ENCODE data around the gene SULT2B1. TPM values are rescaled to one million over a fixed set of nuclear protein-coding genes. Genes with fewer than 3 reads are reported as not detected.

The SULT2B1 gene
- total and polyA plus RNA-seq, 7 experiments from 2014 or later: 0.41 TPM; not detected in 6

- H3K4me3 ChIP-seq (ENCODE audit: low read length): peak overlapping the region; percentile 89
- intact Hi-C loops (cut with micrococcal nuclease): loop anchor here (2.0 to 10.0 kb wide), 4 partner anchors 481 to 1241 kb away; partner anchors contain the start of genes C19orf73 (in 2 of the 2), PPFIA3 (in 2 of the 2), AKT1S1 (in 1 of the 2) and LIN7B (in 1 of the 2)
- Mint-ChIP-seq H3K4me1 (peaks cover 13 to 48% (median 43%) of the 10 kb centered on the region in 7 donors), H3K27me3 (no peaks in the 10 kb centered on the region), H3K36me3 (peaks cover 0 to 13% (median 8%) of the 10 kb centered on the region in 5 donors), H3K27ac (peak overlapping the region; percentile 84 to 97 (median 94)), H3K4me3 (peak overlapping the region; percentile 82 to 100 (median 86)), H3K9me3 (peaks cover 0 to 9% (median 0%) of the 10 kb centered on the region in 11 donors)
- H3K27me3 ChIP-seq (ENCODE audit: control insufficient read depth in 2 of 2, insufficient read depth in 2 of 2, low read length in 2 of 2): no peaks in the 10 kb centered on the region
- no peaks in the 10 kb centered on the region for H3K9me3 ChIP-seq (ENCODE audit: control insufficient read depth in 2 of 3, low read length in 3 of 3)
- H3K27ac ChIP-seq (ENCODE audit: low read depth, low read length): peak overlapping the region; percentile 88
- ATAC-seq: no peak
- CTCF ChIA-PET: interaction anchor here (1.0 to 1.3 kb wide), 3 partner anchors 10 to 13 kb away, joined by 3 to 4 read pairs (median 3); no protein-coding TSS in a partner anchor
- DNase-seq: no peak
- H3K36me3 ChIP-seq (ENCODE audit: control insufficient read depth in 2 of 3, insufficient read depth in 3 of 3, low read length in 3 of 3): peaks cover 4 to 59% (median 11%) of the 10 kb centered on the region in 3 experiments
- POLR2A ChIA-PET: interaction anchor here (0.6 to 7.5 kb wide), 12 partner anchors 9 to 1503 kb away, joined by 3 to 73 read pairs (median 4); partner anchors contain the start of genes CA11, RPL18, SAE1 and SPHK2
- peaks cover 30 to 40% of the 10 kb centered on the region in 2 donors for H3K4me1 ChIP-seq (ENCODE audit: control insufficient read depth in 2 of 2, insufficient read depth in 2 of 2, low read length in 2 of 2)
These were observed 82.0 kb downstream of the SULT2B1 start for GRCh38 chr19:48634036-48634342.

DNA sequence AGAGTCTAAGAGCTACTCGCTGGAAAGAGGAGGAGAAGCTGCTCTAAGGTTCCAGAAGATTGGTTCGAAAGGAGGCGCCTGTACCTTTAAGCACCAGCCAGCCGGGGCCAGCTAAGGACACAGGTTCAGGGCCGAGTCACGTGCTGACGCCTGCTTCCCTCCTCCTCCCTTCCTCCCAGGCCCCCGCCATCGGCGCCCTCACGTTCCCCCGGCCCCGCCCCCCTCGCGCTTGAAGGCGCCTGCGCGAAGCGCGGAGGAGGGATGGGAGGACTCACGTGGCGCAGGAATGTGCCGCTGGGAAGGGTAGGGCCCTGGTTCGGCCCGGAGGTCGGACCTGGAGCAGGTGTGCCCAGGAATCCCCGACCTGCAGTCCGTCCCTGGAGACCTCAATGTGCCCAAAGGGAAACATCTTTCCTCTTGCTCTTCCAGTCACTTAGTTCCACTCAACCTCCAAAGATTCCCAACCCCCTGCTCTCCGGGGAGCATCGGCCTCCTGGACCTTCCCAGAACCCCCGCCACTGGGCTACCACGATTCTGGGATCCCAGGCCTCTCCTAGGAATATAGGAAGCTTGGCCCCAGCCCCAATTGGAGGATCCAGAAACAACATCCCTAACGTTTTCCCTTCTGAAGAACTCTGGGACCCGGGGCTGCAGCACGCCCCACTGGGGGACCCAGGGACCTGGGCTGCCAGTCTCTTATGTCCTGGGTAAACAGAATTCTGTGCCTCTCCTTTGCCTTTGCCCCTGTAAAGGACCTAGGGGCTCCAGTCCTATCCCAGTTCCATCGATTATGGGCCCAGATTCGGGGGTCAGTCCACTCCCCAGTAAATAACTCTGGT, 82.7 kb downstream of the SULT2B1 start:
- peaks cover 13 to 54% (median 47%) of the 10 kb centered on the region in 7 donors for H3K4me1 Mint-ChIP-seq
- H3K4me1 ChIP-seq (ENCODE audit: control insufficient read depth in 2 of 2, insufficient read depth in 2 of 2, low read length in 2 of 2): peaks cover 33 to 43% of the 10 kb centered on the region in 2 donors
- H3K4me3 Mint-ChIP-seq: peak overlapping the region; percentile 82 to 100 (median 86)
- no peaks in the 10 kb centered on the region for H3K27me3 ChIP-seq (ENCODE audit: control insufficient read depth in 2 of 2, insufficient read depth in 2 of 2, low read length in 2 of 2)
- ChIA-PET CTCF (interaction anchor here (0.6 to 1.0 kb wide), 4 partner anchors 10 to 117 kb away, joined by 3 to 5 read pairs (median 4); no protein-coding TSS in a partner anchor), POLR2A (interaction anchor here (0.6 to 7.5 kb wide), 9 partner anchors 9 to 318 kb away, joined by 3 to 73 read pairs (median 6); partner anchors contain the start of genes CA11, RPL18 and SPHK2)
- intact Hi-C loops (cut with micrococcal nuclease): loop anchor here (2.0 to 10.0 kb wide), 14 partner anchors 43 to 1522 kb away; partner anchors contain the start of genes C19orf73 (in 2 of the 2), CCDC9 (in 2 of the 2), PPFIA3 (in 2 of the 2) and PRMT1 (in 2 of the 2)
- DNase-seq (peak; percentile 81 to 91 (median 88)), ATAC-seq (peak; percentile 31)
- no peaks in the 10 kb centered on the region for H3K27me3 Mint-ChIP-seq
- peak overlapping the region; percentile 89 for H3K4me3 ChIP-seq (ENCODE audit: low read length)
- H3K9me3 ChIP-seq (ENCODE audit: control insufficient read depth in 2 of 3, low read length in 3 of 3): no peaks in the 10 kb centered on the region
- H3K9me3 Mint-ChIP-seq: peaks cover 0 to 10% (median 0%) of the 10 kb centered on the region in 11 donors
- peak overlapping the region; percentile 88 for H3K27ac ChIP-seq (ENCODE audit: low read depth, low read length)
- H3K36me3 Mint-ChIP-seq: peaks cover 0 to 13% (median 8%) of the 10 kb centered on the region in 5 donors
- H3K36me3 ChIP-seq (ENCODE audit: control insufficient read depth in 2 of 3, insufficient read depth in 3 of 3, low read length in 3 of 3): peaks cover 4 to 52% (median 11%) of the 10 kb centered on the region in 3 experiments
- H3K27ac Mint-ChIP-seq: peak overlapping the region; percentile 84 to 97 (median 94)

GRCh38 chr19:48635263-48635965, 83.4 kb downstream of the SULT2B1 start:
- Histone ChIP-seq H3K4me3 (ENCODE audit: low read length) (peak overlapping the region; percentile 89), H3K36me3 (ENCODE audit: control insufficient read depth in 2 of 3, insufficient read depth in 3 of 3, low read length in 3 of 3) (peaks cover 4 to 44% (median 11%) of the 10 kb centered on the region in 3 experiments), H3K27ac (ENCODE audit: low read depth, low read length) (peak overlapping the region; percentile 88), H3K4me1 (ENCODE audit: control insufficient read depth in 2 of 2, insufficient read depth in 2 of 2, low read length in 2 of 2) (peaks cover 33 to 43% of the 10 kb centered on the region in 2 donors), H3K9me3 (ENCODE audit: control insufficient read depth in 2 of 3, low read length in 3 of 3) (no peaks in the 10 kb centered on the region), H3K27me3 (ENCODE audit: control insufficient read depth in 2 of 2, insufficient read depth in 2 of 2, low read length in 2 of 2) (no peaks in the 10 kb centered on the region)
- H3K4me1 Mint-ChIP-seq: peaks cover 13 to 58% (median 50%) of the 10 kb centered on the region in 7 donors
- CTCF ChIA-PET: interaction anchor here (1.7 kb wide), 1 partner anchor 10 kb away, joined by 5 read pairs; the partner anchor contains the start of gene CA11
- peaks cover 0 to 3% (median 0%) of the 10 kb centered on the region in 5 donors for H3K27me3 Mint-ChIP-seq
- intact Hi-C loops (cut with micrococcal nuclease): loop anchor here (2.0 to 10.0 kb wide), 14 partner anchors 42 to 1523 kb away; partner anchors contain the start of genes C19orf73 (in 2 of the 2), CCDC9 (in 2 of the 2), PPFIA3 (in 2 of the 2) and PRMT1 (in 2 of the 2)
- H3K36me3 Mint-ChIP-seq: peaks cover 0 to 9% (median 7%) of the 10 kb centered on the region in 5 donors
- ATAC-seq (peak; percentile 18), DNase-seq (peak; percentile 59 to 88 (median 70))
- peak overlapping the region; percentile 83 to 100 (median 98) for H3K4me3 Mint-ChIP-seq
- POLR2A ChIA-PET: interaction anchor here (0.9 to 7.5 kb wide), 8 partner anchors 10 to 305 kb away, joined by 3 to 73 read pairs (median 26); partner anchors contain the start of genes CA11, RPL18 and SPHK2
- H3K27ac Mint-ChIP-seq: peak overlapping the region; percentile 84 to 100 (median 97)
- peaks cover 0 to 10% (median 0%) of the 10 kb centered on the region in 11 donors for H3K9me3 Mint-ChIP-seq

- Mint-ChIP-seq H3K27me3 (peaks cover 0 to 4% (median 0%) of the 10 kb centered on the region in 5 donors), H3K4me3 (peak overlapping the region; percentile 87 to 100 (median 98)), H3K36me3 (peaks cover 0 to 8% (median 7%) of the 10 kb centered on the region in 5 donors), H3K27ac (peak overlapping the region; percentile 81 to 100 (median 97)), H3K9me3 (peaks cover 0 to 10% (median 0%) of the 10 kb centered on the region in 11 donors), H3K4me1 (peaks cover 13 to 52% (median 45%) of the 10 kb centered on the region in 7 donors)
- intact Hi-C loops (cut with micrococcal nuclease): loop anchor here (2.0 to 10.0 kb wide), 18 partner anchors 41 to 1524 kb away; partner anchors contain the start of genes C19orf73 (in 2 of the 2), CCDC9 (in 2 of the 2), PPFIA3 (in 2 of the 2) and PRMT1 (in 2 of the 2)
- CTCF ChIA-PET: interaction anchor here (1.7 kb wide), 1 partner anchor 9 kb away, joined by 5 read pairs; the partner anchor contains the start of gene CA11
- ATAC-seq (no peak), DNase-seq (peak in 3 of 9 donors; percentile 28 to 53 (median 34))
- H3K4me1 ChIP-seq (ENCODE audit: control insufficient read depth in 2 of 2, insufficient read depth in 2 of 2, low read length in 2 of 2): peaks cover 33 to 38% of the 10 kb centered on the region in 2 donors
- peak overlapping the region; percentile 89 for H3K4me3 ChIP-seq (ENCODE audit: low read length)
- H3K27me3 ChIP-seq (ENCODE audit: control insufficient read depth in 2 of 2, insufficient read depth in 2 of 2, low read length in 2 of 2): no peaks in the 10 kb centered on the region
- POLR2A ChIA-PET: interaction anchor here (0.6 to 3.0 kb wide), 7 partner anchors 9 to 340 kb away, joined by 3 to 32 read pairs (median 4); partner anchors contain the start of genes CA11, EMP3, RPL18 and SPHK2
- no peaks in the 10 kb centered on the region for H3K9me3 ChIP-seq (ENCODE audit: control insufficient read depth in 2 of 3, low read length in 3 of 3)
- peaks cover 4 to 36% (median 11%) of the 10 kb centered on the region in 3 experiments for H3K36me3 ChIP-seq (ENCODE audit: control insufficient read depth in 2 of 3, insufficient read depth in 3 of 3, low read length in 3 of 3)
- peak overlapping the region; percentile 88 for H3K27ac ChIP-seq (ENCODE audit: low read depth, low read length)
These were observed 84.2 kb downstream of the SULT2B1 start for GRCh38 chr19:48635966-48636858.
